Measurements from ENCODE around the gene PRPF38B.

Gene PRPF38B

GRCh38 chr1:108719656-108720435 lies 27.7 kb downstream of the PRPF38B start:
- DNase-seq, result no peak

DNA sequence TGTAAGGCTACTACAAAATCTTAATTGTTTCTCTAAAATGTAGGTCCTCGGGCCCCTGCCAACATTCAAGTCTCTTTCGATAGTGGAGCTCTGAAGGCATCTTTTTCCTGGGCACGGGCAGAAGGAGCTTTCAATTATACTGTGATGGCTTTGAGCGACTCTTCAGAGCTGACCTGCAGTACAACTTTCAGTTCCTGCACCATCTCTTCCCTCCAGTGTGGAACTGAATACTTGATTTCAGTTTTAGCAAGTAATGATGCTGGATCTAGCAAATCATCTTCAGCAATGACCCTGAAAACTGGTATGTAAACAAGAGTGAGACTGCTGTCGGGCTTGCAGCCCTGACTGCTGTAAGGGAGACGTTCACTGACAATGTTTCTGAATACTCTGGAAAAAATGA lies 30.2 kb downstream of the PRPF38B start:
- DNase-seq, result no peak

DNA sequence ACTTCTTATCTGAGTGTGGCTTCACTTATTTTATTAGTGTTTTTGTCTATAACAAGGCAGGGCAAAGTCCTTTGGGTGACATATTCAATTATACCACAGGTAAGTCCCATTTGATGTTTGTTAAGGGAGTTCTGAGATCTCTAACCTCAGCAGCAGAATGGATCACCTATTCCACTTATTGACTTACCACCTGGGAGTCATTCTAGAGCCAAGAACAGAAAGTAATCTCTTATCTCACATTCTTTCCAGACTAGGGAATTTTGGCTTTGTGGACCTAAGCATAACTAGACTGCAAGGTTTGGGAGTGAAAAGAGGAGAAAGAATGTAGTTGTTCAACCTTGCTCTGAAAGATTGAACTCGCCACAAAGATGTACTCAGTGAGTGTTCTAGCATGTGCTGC lies 33.8 kb downstream of the PRPF38B start:
- DNase-seq, result no peak

GRCh38 chr1:108728327-108728923 lies 36.3 kb downstream of the PRPF38B start:
- DNase-seq, result no peak

DNA sequence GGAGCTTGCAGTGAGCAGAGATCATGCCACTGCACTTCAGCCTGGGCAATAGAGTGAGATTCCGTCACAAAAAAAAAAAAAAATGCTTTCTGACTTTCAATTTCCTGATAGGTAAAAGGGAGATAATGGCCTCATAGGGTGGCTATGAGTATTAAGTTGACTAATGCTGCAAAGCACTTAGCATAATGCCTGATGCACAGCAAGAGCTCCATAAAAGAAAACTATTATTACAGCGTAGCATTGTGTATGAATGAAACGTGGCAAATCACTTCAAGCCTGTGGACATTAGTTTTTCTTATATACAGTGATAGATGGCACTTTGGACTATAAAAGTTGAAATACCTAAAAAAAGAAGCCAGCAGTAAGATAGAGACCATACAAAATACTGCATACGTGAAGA lies 37.4 kb downstream of the PRPF38B start:
- no peak for DNase-seq

DNA sequence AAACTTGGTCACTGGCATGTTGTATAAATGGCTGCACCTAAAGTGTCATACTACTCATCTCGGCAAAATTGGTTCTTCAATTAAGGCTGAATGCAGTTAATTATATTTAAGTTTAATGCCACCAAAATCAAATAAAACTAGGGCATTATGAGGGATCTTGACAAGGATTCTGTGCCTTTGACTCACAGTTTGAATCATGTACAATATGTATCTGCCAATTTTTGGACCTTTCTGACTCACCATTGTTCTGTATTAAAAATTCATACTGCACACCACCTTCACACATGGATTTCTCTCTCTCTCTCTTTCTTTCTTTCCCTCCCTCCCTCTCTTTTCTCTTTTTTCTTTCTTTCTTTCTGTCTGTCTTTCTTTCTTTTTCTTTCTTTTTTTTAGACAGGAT lies 40.3 kb downstream of the PRPF38B start:
- no peak for DNase-seq

GRCh38 chr1:108734171-108734865 lies 42.2 kb downstream of the PRPF38B start:
- no peak for DNase-seq

DNA sequence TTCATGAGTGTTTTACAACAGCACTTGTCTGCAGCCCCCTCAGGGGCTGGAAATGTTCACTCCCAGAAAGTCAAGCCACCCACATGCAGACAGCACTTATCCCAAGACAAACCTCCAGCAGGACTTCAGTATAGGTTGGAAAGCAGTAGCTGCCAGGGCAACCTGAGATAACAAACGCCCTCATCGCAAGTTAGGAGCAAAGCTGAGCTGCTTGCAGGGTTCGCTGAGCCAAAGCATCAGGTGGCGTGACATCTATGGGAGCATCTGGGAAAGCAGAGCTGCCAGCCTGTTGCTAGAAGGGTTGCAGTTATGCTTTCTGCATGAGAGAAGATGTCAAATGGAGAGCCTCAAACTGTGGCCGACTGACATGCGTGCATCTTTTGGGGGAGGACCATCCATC lies 50.1 kb downstream of the PRPF38B start:
- DNase-seq, result no peak

DNA sequence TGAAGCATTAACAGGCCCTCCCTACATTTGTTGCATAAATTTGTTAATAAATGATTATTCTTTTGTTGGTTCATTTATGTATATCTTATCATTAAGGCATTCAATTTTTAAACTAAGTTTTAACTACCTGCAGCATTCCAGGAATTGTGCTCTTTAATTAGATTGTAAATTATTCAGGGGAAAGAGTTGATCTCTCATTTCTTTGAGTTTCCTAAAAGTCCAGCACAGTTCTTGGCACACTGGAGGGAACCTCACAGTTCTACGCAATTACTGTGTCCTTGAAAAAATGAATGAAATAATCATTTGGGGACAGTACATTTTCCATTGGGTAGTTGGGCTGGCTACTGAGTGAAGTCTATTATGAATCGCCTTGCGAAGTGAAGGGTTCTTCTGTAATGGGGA lies 53.9 kb downstream of the PRPF38B start:
- DNase-seq, result no peak

DNA sequence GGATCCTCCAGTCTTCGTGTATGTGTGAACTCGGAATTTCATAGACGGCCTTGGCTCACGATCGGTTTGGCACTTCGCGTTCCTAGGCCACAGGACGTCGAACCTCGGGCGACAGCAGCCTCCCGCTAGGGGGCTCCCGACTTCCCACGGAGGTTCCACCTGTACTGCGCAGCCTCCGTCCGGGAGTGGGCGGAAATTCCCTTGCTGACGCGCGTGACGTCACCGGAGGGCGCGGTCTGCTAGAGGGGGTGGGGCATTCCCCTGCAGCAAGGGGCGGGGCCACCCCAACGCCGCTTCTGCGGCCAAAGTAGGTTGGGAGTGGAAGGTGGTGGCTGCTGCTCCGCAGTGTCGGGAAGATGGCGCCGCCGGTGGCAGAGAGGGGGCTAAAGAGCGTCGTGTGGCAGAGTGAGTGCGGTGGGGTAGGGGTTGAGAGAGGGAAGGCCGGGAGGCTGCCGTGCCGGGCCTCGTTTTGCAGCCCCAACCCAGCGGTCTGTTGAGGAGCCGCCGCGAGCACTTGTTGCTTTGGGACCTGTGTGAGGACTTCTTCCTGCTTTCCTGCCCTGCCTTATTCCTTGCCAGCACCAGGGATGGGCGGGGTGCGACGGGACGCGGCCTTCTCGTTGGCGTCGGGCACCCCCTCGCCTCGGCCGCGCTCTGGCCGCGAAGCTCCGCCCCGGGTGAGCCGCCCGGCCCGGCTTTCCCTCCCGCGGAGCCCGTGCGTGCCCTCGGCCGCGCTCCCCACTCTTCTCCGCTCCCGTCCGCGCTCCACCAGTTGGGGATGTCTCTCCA lies 54.5 kb downstream of the PRPF38B start, which contains the start of gene STXBP3:
TSS of gene STXBP3 (plus strand) at position 293 of the 789 bp plus-strand sequence. CDS start at position 357, 64 bp downstream.
- DNase-seq, result peak; percentile 94

DNA sequence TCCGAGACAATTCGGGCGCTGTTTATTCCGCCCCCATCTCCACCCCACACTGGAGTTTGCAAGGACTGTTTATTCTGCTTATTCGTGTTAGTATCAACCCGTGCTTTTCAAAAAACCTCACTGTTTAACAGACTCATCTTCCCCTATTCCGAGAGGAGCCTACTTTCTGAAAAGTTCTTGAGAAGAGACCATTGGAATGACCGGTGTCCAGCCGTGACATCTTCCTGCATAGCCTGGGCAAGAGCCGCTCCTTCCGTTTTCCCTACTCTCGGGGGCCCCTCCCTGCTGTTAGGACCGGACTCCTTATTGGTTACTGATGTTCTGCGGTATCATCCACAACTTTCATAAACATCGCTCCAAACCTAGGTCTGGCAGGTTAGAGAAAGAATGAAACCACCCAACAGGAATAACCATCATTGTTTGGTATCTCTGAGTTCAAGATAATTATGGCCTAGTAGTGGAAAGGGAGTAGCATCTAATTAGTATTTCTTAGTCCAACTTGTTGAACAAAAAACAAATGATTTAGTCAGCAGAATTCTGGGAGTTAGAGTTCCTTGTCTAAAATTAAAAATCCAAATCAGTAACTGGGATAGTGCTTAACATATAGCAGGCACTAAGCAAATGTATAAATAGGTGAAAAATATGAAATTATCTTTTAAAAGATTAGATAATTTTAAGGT lies 55.2 kb downstream of the PRPF38B start:
- peak; percentile 53 for DNase-seq

- no peak for DNase-seq
These were observed 55.8 kb downstream of the PRPF38B start for GRCh38 chr1:108747898-108748297.

DNA sequence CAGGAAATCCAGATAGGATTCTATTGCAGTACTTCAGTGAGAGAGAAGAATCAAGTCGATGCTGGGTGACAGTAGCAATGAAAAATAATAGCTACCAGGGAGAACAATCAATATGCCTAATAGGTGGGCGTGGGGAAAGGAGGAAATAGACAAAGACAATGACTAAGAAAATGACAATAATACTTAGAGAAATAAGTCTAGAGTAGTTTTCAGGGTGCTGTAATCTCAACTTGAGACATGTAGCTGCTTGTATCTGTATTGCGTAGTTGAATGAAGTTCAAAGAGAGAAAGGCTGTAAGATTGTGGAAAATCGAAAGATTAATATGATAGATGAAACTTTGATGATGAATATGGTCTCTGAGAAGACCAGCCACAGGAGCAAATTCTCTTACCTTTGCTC lies 57.0 kb downstream of the PRPF38B start:
- no peak for DNase-seq

DNA sequence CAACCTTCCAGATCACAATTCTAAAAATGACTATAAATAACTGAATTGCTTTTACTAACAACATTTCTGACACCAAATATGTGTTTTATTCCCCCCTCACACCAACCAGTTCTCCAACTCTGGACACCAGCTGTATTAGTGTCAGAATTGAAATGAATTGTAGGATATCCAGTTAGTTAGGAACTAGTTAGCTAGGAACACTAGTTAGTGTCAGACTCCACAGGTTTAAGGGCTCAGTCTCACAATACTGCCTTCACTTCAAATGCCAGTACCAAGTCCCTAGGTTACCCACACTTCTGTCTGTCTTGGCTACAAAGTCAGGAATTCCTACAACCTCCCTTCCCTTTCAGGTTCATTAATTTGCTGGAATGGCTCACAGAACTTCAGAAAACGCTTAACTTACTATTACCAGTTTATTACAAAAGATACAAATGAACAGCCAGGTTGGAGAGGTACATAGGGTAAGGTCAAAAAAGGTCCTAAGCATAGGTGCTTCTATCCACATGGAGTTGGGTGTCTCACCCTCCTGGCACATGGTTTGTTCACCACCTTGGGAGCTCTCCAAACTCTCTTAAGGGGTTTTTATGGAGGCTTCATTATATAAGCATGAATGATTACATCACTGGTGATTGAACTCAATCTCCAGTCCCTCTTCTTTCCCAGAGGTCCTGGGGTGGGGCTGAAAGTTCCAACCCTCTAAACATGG lies 58.5 kb downstream of the PRPF38B start:
- no peak for DNase-seq

All from DMS153 (cell line).